Measurements from ENCODE around the gene NCS1. TPM values are rescaled to one million over a fixed set of nuclear protein-coding genes. Genes with fewer than 3 reads are reported as not detected.
A peak's percentile ranks its signal among the peaks of the same experiment; 100 is the strongest.

The NCS1 gene
- total RNA-seq, 4 donors from 2014 or later = 105 to 231 (median 127) TPM

DNA sequence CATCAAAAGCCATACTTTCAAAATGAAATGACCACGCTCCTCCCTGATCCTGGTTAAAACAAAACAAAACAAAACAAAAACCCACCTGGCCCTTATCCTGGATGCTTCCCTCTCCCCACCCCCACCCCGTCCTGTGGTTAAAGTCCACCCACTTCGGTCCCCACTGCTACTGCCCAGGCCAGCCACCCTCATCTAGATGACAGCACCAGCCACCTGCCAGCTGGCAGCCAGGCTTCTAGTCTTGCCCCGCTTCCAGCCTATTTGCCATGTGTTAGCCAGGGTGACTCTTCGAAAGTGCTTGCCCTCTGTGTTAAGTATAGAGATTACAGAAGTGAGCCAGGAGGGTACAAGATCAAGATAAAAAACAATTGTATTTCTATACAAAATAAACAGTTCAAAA, 27.5 kb upstream of the NCS1 start:
- WGBS, 2 donors (ENCODE audit: low coverage in 1 of 2) = 40 to 67% methylated on average over 1 to 3 of the region's 5 CpGs
- ATAC-seq = no peak
- H3K27ac ChIP-seq = peak overlapping the region in 1 of 4 donors; percentile 22

DNA sequence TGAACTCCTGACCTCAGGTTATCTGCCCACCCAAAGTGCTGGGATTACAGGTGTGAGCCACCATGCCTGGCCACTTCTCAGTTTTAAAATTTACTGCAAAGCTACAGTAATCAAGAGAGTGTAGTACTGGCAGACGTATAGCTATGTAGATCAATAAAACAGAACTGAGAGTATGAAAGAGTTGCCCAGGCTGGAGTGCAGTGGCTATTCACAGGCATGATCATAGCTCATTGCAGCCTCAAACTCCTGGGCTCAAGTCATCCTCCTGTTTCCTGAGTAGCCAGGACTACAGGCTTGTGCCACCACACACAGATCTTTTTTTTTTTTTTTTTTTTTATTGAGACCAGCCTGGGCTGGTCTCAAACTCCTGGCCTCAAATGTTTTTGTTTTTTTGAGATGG, 26.5 kb upstream of the NCS1 start:
- no peak for TF ChIP-seq POLR2A (IDR thresholded peaks at IDR 0.05)
- no peak for TF ChIP-seq POLR2AphosphoS5 (IDR thresholded peaks at IDR 0.05)
- TF ChIP-seq, protein P1, sequence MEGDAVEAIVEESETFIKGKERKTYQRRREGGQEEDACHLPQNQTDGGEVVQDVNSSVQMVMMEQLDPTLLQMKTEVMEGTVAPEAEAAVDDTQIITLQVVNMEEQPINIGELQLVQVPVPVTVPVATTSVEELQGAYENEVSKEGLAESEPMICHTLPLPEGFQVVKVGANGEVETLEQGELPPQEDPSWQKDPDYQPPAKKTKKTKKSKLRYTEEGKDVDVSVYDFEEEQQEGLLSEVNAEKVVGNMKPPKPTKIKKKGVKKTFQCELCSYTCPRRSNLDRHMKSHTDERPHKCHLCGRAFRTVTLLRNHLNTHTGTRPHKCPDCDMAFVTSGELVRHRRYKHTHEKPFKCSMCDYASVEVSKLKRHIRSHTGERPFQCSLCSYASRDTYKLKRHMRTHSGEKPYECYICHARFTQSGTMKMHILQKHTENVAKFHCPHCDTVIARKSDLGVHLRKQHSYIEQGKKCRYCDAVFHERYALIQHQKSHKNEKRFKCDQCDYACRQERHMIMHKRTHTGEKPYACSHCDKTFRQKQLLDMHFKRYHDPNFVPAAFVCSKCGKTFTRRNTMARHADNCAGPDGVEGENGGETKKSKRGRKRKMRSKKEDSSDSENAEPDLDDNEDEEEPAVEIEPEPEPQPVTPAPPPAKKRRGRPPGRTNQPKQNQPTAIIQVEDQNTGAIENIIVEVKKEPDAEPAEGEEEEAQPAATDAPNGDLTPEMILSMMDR (IDR thresholded peaks at IDR 0.05) = no peak
- TF ChIP-seq EP300 (IDR thresholded peaks at IDR 0.05) = no peak
- Histone ChIP-seq H3K4me3 (no peak overlapping the region), H3K27ac (no peak overlapping the region), H3K4me1 (peaks cover 0 to 25% (median 5%) of the 10 kb centered on the region in 3 donors), H3K9me3 (no peaks in the 10 kb centered on the region), H3K27me3 (no peaks in the 10 kb centered on the region), H3K36me3 (no peaks in the 10 kb centered on the region)
- no peak for ATAC-seq
- WGBS, 2 donors (ENCODE audit: low coverage in 1 of 2) = 63 to 75% methylated on average over 1 of the region's 1 CpG

More for the DNA sequence above, 27.5 kb upstream of the NCS1 start:
- Histone ChIP-seq H3K9me3 (no peaks in the 10 kb centered on the region), H3K4me3 (no peak overlapping the region), H3K4me1 (peaks cover 0 to 35% (median 5%) of the 10 kb centered on the region in 3 donors), H3K27me3 (no peaks in the 10 kb centered on the region), H3K36me3 (no peaks in the 10 kb centered on the region)
- TF ChIP-seq, protein P1 (IDR thresholded peaks at IDR 0.05) = no peak
- TF ChIP-seq POLR2A (IDR thresholded peaks at IDR 0.05) (no peak), POLR2AphosphoS5 (IDR thresholded peaks at IDR 0.05) (no peak), EP300 (IDR thresholded peaks at IDR 0.05) (no peak)

DNA sequence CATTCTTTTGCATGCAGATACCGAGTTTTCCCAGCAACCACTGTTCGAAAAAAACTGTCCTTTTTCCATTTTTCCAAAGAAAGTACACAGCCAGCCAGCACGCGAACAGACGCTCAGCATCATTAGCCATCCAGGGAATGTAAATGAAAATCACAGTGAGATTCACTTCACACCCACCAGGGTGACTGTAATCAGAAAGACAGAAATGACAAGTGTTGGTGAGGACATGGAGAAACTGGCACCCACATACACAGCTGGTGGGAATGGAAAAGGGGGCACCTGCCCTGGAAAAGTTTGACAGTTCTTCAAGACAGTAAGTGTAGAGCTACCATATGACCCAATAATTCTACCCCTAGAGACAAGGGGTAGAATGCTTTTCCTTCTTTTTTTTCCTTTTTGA, 25.0 kb upstream of the NCS1 start:
- Histone ChIP-seq H3K36me3 (no peaks in the 10 kb centered on the region), H3K9me3 (no peaks in the 10 kb centered on the region), H3K4me3 (no peak overlapping the region), H3K4me1 (peaks cover 0 to 23% (median 5%) of the 10 kb centered on the region in 3 donors), H3K27ac (no peak overlapping the region), H3K27me3 (no peaks in the 10 kb centered on the region)
- WGBS, 2 donors (ENCODE audit: low coverage in 1 of 2) = 87% methylated on average over 5 of the region's 5 CpGs; no CpG with 5 or more reads in 1 of the 2 donors
- TF ChIP-seq POLR2AphosphoS5 (IDR thresholded peaks at IDR 0.05) (no peak), EP300 (IDR thresholded peaks at IDR 0.05) (no peak), POLR2A (IDR thresholded peaks at IDR 0.05) (no peak)
- TF ChIP-seq, protein P1 (IDR thresholded peaks at IDR 0.05) = no peak
- ATAC-seq = no peak

DNA sequence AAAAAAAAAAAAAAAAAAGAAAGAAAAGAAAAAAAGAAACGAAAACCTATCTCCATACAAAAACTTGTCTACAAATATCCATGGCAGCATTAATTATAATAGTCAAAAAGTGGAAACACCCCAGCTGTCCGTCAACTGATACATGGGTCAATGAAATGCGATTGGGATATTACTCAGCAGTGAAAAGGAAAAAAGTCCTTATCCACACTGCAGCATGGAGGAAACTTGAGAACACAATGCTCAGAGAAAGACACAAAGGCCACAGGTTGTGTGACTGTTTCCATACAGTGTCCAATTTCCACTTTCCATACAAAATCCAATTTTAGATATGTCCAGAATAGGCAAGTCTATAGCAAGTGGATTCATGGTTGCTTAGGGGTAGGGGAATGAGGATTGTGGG, 24.3 kb upstream of the NCS1 start:
- no peak for ATAC-seq
- Histone ChIP-seq H3K27ac (no peak overlapping the region), H3K4me1 (peaks cover 0 to 23% (median 5%) of the 10 kb centered on the region in 3 donors), H3K4me3 (no peak overlapping the region), H3K9me3 (no peaks in the 10 kb centered on the region), H3K36me3 (no peaks in the 10 kb centered on the region), H3K27me3 (no peaks in the 10 kb centered on the region)
- no peak for TF ChIP-seq EP300 (IDR thresholded peaks at IDR 0.05)
- TF ChIP-seq, protein P1 (IDR thresholded peaks at IDR 0.05) = no peak
- no peak for TF ChIP-seq POLR2AphosphoS5 (IDR thresholded peaks at IDR 0.05)
- WGBS, 2 donors (ENCODE audit: low coverage in 1 of 2) = 84 to 87% methylated on average over 3 of the region's 3 CpGs

DNA sequence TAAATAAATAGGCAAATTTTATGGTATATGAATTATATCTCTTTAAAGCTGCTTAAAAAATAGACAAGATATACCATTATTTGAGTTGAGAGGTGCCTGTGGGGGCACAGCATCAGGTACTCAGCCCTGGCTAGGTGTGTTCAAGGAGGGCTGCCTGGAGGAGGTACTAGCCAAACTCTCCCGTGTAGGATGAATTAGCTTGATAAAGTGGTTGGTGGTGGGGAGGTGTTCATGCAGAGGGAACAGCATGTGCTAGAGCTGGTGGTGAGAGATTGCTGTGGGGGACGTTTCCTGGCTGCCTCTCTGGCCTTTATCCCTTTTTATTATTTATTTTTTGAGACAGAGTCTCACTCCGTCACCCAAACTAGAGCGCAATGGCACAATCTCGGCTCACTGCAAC, 23.2 kb upstream of the NCS1 start:
- Histone ChIP-seq H3K4me3 (no peak overlapping the region), H3K27me3 (no peaks in the 10 kb centered on the region), H3K9me3 (no peaks in the 10 kb centered on the region), H3K27ac (no peak overlapping the region), H3K4me1 (peaks cover 0 to 12% (median 5%) of the 10 kb centered on the region in 3 donors), H3K36me3 (no peaks in the 10 kb centered on the region)
- TF ChIP-seq, protein P1 (IDR thresholded peaks at IDR 0.05) = no peak
- no peak for TF ChIP-seq POLR2AphosphoS5 (IDR thresholded peaks at IDR 0.05)
- TF ChIP-seq EP300 (IDR thresholded peaks at IDR 0.05) = no peak
- no peak for TF ChIP-seq POLR2A (IDR thresholded peaks at IDR 0.05)
- ATAC-seq = no peak
- 72 to 82% methylated on average over 2 to 5 of the region's 5 CpGs for WGBS, 2 donors (ENCODE audit: low coverage in 1 of 2)

Measured in gastroesophageal sphincter (tissue), 4 donors.